H9 (cell line): ENCODE results near the gene NRXN3. TPM values are rescaled to one million over a fixed set of nuclear protein-coding genes. Genes with fewer than 3 reads are reported as not detected.

Experiments
- DNase-seq: peaks from one replicate; pipeline ENCODE4 v3.0.0-alpha.2; 2017
- H2AFZ ChIP-seq: one replicate; pipeline ENCODE4 v1.6.1; 2013; ENCODE audit warnings: mild to moderate bottlenecking, low read length, control low read depth, moderate library complexity
- H2AK5ac ChIP-seq: 2 replicates; pipeline ENCODE4 v1.6.1; 2013; ENCODE audit warnings: low read length, control low read depth, mixed read lengths; ENCODE audit not compliant: insufficient read length
- H2BK120ac ChIP-seq: one replicate; pipeline ENCODE4 v1.6.1; 2013; ENCODE audit warnings: low read depth, mild to moderate bottlenecking, low read length, control low read depth, inconsistent platforms; ENCODE audit not compliant: poor library complexity, severe bottlenecking
- H2BK12ac ChIP-seq: 2 replicates; pipeline ENCODE4 v1.6.1; 2013; ENCODE audit warnings: low read length, control low read depth, mixed read lengths, low read depth; ENCODE audit not compliant: insufficient read length
- H2BK15ac ChIP-seq: 2 replicates; pipeline ENCODE4 v1.6.1; 2013; ENCODE audit warnings: low read depth, low read length, control low read depth
- H2BK20ac ChIP-seq: one replicate; pipeline ENCODE4 v1.6.1; 2013; ENCODE audit warnings: low read depth, mild to moderate bottlenecking, low read length, control low read depth, inconsistent platforms; ENCODE audit not compliant: poor library complexity, severe bottlenecking
- H2BK5ac ChIP-seq: 2 replicates; pipeline ENCODE4 v1.6.1; 2013; ENCODE audit warnings: low read length, control low read depth, mixed read lengths; ENCODE audit not compliant: insufficient read length
- H3K14ac ChIP-seq: 2 replicates; pipeline ENCODE4 v1.6.1; 2013; ENCODE audit warnings: low read length, control low read depth; ENCODE audit not compliant: insufficient read depth
- H3K18ac ChIP-seq: 2 replicates; pipeline ENCODE4 v1.6.1; 2013; ENCODE audit warnings: low read depth, mild to moderate bottlenecking, mixed read lengths, low read length, control low read depth; ENCODE audit not compliant: insufficient read length
- H3K23ac ChIP-seq: 2 replicates; pipeline ENCODE4 v1.6.1; 2013; ENCODE audit warnings: low read length, control low read depth, mixed read lengths, low read depth; ENCODE audit not compliant: insufficient read length
- H3K23me2 ChIP-seq: 2 replicates; pipeline ENCODE4 v1.6.1; 2013; ENCODE audit warnings: low read depth, mild to moderate bottlenecking, mixed read lengths, low read length, control low read depth; ENCODE audit not compliant: insufficient read length, poor library complexity, severe bottlenecking
- H3K27ac ChIP-seq: 2 replicates; pipeline ENCODE4 v1.5.1; 2013; ENCODE audit warnings: low read length, control low read depth, mixed read lengths, low read depth; ENCODE audit not compliant: insufficient read length
- H3K27me3 ChIP-seq: 2 replicates; pipeline ENCODE4 v1.6.1; 2013; ENCODE audit warnings: low read length, control low read depth, inconsistent platforms; ENCODE audit not compliant: insufficient read depth
- H3K4ac ChIP-seq: 2 replicates; pipeline ENCODE4 v1.6.1; 2013; ENCODE audit warnings: low read depth, mild to moderate bottlenecking, control low read depth, inconsistent platforms, low read length, moderate library complexity
- H3K4me1 ChIP-seq: 2 replicates; pipeline ENCODE4 v1.6.1; 2013; ENCODE audit warnings: low read length, control low read depth, inconsistent platforms; ENCODE audit not compliant: insufficient read depth
- H3K4me2 ChIP-seq: 2 replicates; pipeline ENCODE4 v1.6.1; 2013; ENCODE audit warnings: low read length, control low read depth, mixed read lengths; ENCODE audit not compliant: insufficient read length, insufficient read depth
- H3K56ac ChIP-seq: 2 replicates; pipeline ENCODE4 v1.6.1; 2013; ENCODE audit warnings: low read depth, mild to moderate bottlenecking, mixed read lengths, low read length, control low read depth; ENCODE audit not compliant: insufficient read length
- H3K79me1 ChIP-seq: 2 replicates; pipeline ENCODE4 v1.6.1; 2013; ENCODE audit warnings: low read depth, mild to moderate bottlenecking, moderate library complexity, low read length, control low read depth, inconsistent platforms; ENCODE audit not compliant: insufficient read depth, poor library complexity, severe bottlenecking
- H3K79me2 ChIP-seq: 2 replicates; pipeline ENCODE4 v1.6.1; 2013; ENCODE audit warnings: low read length, control low read depth, inconsistent platforms; ENCODE audit not compliant: insufficient read depth
- H3K9ac ChIP-seq: 2 replicates; pipeline ENCODE4 v1.6.1; 2013; ENCODE audit warnings: low read length, control low read depth, mixed read lengths; ENCODE audit not compliant: insufficient read length; ENCODE audit errors: extremely low read depth
- H3K9me3 ChIP-seq: one replicate; pipeline ENCODE4 v1.6.1; 2013; ENCODE audit warnings: low read depth, low read length, inconsistent platforms; ENCODE audit not compliant: control insufficient read depth
- H3T11ph ChIP-seq: one replicate; pipeline ENCODE4 v1.6.1; 2013; ENCODE audit warnings: mild to moderate bottlenecking, low read length, control low read depth, inconsistent platforms
- H4K20me1 ChIP-seq: one replicate; pipeline ENCODE4 v1.6.1; 2013; ENCODE audit not compliant: control insufficient read depth, insufficient read length, insufficient read depth
- H4K5ac ChIP-seq: 2 replicates; pipeline ENCODE4 v1.6.1; 2013; ENCODE audit warnings: low read depth, mild to moderate bottlenecking, mixed read lengths, low read length, control low read depth; ENCODE audit not compliant: insufficient read length
- H4K8ac ChIP-seq: replicated peaks from 2 replicates; pipeline ENCODE4 v1.6.1; 2013; ENCODE audit warnings: low read length, control low read depth, mixed read lengths, low read depth; ENCODE audit not compliant: insufficient read length
- H4K91ac ChIP-seq: 2 replicates; pipeline ENCODE4 v1.6.1; 2013; ENCODE audit warnings: low read depth, mild to moderate bottlenecking, moderate library complexity, mixed read lengths, low read length, control low read depth; ENCODE audit not compliant: insufficient read length
- H3K27ac Mint-ChIP-seq, 3 experiments: 2 replicates in 2 of 3; 3 replicates in 1 of 3; pipeline ENCODE4 v1.8.0; 2020 to 2021; ENCODE audit warnings: mixed read lengths in 3 of 3, mild to moderate bottlenecking in 1 of 3, moderate library complexity in 1 of 3
- H3K27me3 Mint-ChIP-seq: 2 replicates; pipeline ENCODE4 v1.8.0; 2021; ENCODE audit warnings: low read depth, mild to moderate bottlenecking, moderate library complexity, mixed read lengths
- H3K36me3 Mint-ChIP-seq, 3 experiments: 2 replicates in 2 of 3; 3 replicates in 1 of 3; pipeline ENCODE4 v1.8.0; 2020 to 2021; ENCODE audit warnings: low read depth in 3 of 3, mixed read lengths in 3 of 3; ENCODE audit not compliant: insufficient read depth in 1 of 3
- H3K4me1 Mint-ChIP-seq, 2 experiments: 2 replicates each; pipeline ENCODE4 v1.8.0; 2020; ENCODE audit warnings: mixed read lengths in 2 of 2
- H3K4me3 Mint-ChIP-seq, 2 experiments: 2 replicates in 1 of 2; 3 replicates in 1 of 2; pipeline ENCODE4 v1.8.0; 2020 to 2021; ENCODE audit warnings: mild to moderate bottlenecking in 2 of 2, mixed read lengths in 2 of 2, moderate library complexity in 1 of 2
- H3K9me3 Mint-ChIP-seq, 2 experiments: 2 replicates in 1 of 2; 3 replicates in 1 of 2; pipeline ENCODE4 v1.8.0; 2020; ENCODE audit warnings: mild to moderate bottlenecking in 2 of 2, mixed read lengths in 2 of 2, moderate library complexity in 1 of 2
- WGBS: extraction: QIAGEN DNeasy Blood & Tissue Kit; methylation state at CpG from one replicate; pipeline ENCODE4 v1.1.7; 2013; ENCODE audit warnings: missing lambda C conversion rate, low lambda C conversion rate, mixed read lengths; ENCODE audit not compliant: insufficient read length; ENCODE audit errors: extremely low coverage; 5-methylcytosine and 5-hydroxymethylcytosine counted together
- total RNA-seq: library from RNA; stranded (reverse); gene quantifications from 2 replicates; pipeline ENCODE4 v1.2.1, GENCODE V29; 2021
- TF ChIP-seq, protein P1 (sequence below): fragments of 200-600 bp; sonication (generic); conservative IDR thresholded peaks from 3 replicates; pipeline ENCODE4 v1.8.0; 2021; ENCODE audit warnings: antibody characterized with exemption, mild to moderate bottlenecking

NRXN3 gene
- total RNA-seq, 1 experiment from 2014 or later, result 1.8 TPM

DNA sequence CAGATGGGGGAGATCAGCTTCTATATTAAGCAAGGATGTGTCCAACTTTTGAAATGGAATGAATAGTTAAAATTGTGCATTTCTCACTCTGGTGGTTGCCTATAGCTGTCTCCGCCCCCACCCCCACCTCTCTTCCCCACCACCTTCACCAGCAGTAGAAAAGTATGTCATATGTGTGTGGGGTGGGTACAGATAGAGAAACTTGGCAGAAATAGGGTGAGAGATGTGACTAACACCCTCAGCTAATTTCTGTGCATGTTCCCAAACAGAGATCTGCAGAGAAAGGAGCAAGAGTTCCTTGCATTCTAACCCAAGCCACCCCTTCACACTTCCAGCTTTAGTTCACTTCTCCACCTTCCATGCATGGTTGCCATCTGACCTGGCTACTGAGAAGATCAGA is 980.1 kb downstream of the NRXN3 start:
- TF ChIP-seq, protein P1, sequence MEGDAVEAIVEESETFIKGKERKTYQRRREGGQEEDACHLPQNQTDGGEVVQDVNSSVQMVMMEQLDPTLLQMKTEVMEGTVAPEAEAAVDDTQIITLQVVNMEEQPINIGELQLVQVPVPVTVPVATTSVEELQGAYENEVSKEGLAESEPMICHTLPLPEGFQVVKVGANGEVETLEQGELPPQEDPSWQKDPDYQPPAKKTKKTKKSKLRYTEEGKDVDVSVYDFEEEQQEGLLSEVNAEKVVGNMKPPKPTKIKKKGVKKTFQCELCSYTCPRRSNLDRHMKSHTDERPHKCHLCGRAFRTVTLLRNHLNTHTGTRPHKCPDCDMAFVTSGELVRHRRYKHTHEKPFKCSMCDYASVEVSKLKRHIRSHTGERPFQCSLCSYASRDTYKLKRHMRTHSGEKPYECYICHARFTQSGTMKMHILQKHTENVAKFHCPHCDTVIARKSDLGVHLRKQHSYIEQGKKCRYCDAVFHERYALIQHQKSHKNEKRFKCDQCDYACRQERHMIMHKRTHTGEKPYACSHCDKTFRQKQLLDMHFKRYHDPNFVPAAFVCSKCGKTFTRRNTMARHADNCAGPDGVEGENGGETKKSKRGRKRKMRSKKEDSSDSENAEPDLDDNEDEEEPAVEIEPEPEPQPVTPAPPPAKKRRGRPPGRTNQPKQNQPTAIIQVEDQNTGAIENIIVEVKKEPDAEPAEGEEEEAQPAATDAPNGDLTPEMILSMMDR, result no peak
- H3K9me3 Mint-ChIP-seq, result no peaks in the 10 kb centered on the region
- Histone ChIP-seq H3K4ac (no peak overlapping the region), H4K5ac (no peak overlapping the region), H2BK15ac (no peak overlapping the region), H3K79me1 (no peaks in the 10 kb centered on the region), H2BK120ac (no peak overlapping the region), H2AFZ (no peak overlapping the region), H3K18ac (no peak overlapping the region), H3K4me1 (no peaks in the 10 kb centered on the region), H2BK20ac (no peak overlapping the region), H4K8ac (no peak overlapping the region), H3K56ac (no peak overlapping the region), H3K79me2 (no peaks in the 10 kb centered on the region), H4K91ac (no peak overlapping the region), H2BK5ac (no peak overlapping the region), H3K23me2 (no peaks in the 10 kb centered on the region), H3K9me3 (no peaks in the 10 kb centered on the region), H3K4me2 (no peak overlapping the region), H3T11ph (no peak overlapping the region), H2AK5ac (no peak overlapping the region), H3K27me3 (no peaks in the 10 kb centered on the region), H3K14ac (no peak overlapping the region), H3K23ac (no peak overlapping the region), H4K20me1 (no peaks in the 10 kb centered on the region), H3K9ac (no peak overlapping the region), H2BK12ac (no peak overlapping the region), H3K27ac (no peak overlapping the region)
- DNase-seq, result no peak
- WGBS, result no CpG with 5 or more reads among the region's 1 CpG
- no peak overlapping the region for H3K4me3 Mint-ChIP-seq
- H3K36me3 Mint-ChIP-seq, result no peaks in the 10 kb centered on the region
- peaks cover 2% of the 10 kb centered on the region for H3K27me3 Mint-ChIP-seq
- no peak overlapping the region for H3K27ac Mint-ChIP-seq
- no peaks in the 10 kb centered on the region for H3K4me1 Mint-ChIP-seq
